ENCODE results near the gene GRAMD1B.

- TF ChIP-seq CTCF (IDR thresholded peaks at IDR 0.05) (no peak), POLR2A (IDR thresholded peaks at IDR 0.05) (no peak)
Measured at GRCh38 chr11:123585706-123586105, 155.6 kb downstream of the GRAMD1B start.

Data from suprapubic skin (tissue), 3 donors.